GM12891 (cell line): ENCODE results near the gene ABCB7.
"Not testable (repeated sequence)": the region's sequence is repeated elsewhere in the genome, so short reads cannot be mapped to it uniquely, and the experiment has no call there.

Source experiments
- DNase-seq: peaks from one replicate; pipeline ENCODE4 v3.0.0; 2011; ENCODE audit warnings: low spot score; ENCODE audit not compliant: insufficient read length
- FAIRE-seq: peaks from 2 replicates; lab custom pipeline; 2011; peaks lifted over from hg19 to GRCh38; lab: Jason Lieb, UNC
- PAX5 ChIP-seq: IDR thresholded peaks from 2 replicates; pipeline ENCODE4 v1.6.1; 2011; ENCODE audit warnings: low read length, moderate library complexity, mild to moderate bottlenecking; ENCODE audit not compliant: insufficient read depth, severe bottlenecking
- POLR2A ChIP-seq: IDR thresholded peaks from 2 replicates; pipeline ENCODE4 v1.6.1; 2011; ENCODE audit warnings: low read depth, low read length, control low read depth
- POLR2AphosphoS5 ChIP-seq: IDR thresholded peaks from 2 replicates; pipeline ENCODE4 v1.6.1; 2011; ENCODE audit warnings: low read depth, low read length, control low read depth
- POU2F2 ChIP-seq: IDR thresholded peaks from 2 replicates; pipeline ENCODE4 v1.6.1; 2011; ENCODE audit warnings: low read depth, mild to moderate bottlenecking, control low read depth, low read length, moderate library complexity
- SPI1 ChIP-seq: IDR thresholded peaks from 2 replicates; pipeline ENCODE4 v1.6.1; 2011; ENCODE audit warnings: low read depth, low read length, control low read depth
- TAF1 ChIP-seq: IDR thresholded peaks from 2 replicates; pipeline ENCODE4 v1.6.1; 2011; ENCODE audit warnings: low read depth, low read length, control low read depth

Gene ABCB7

GRCh38 chrX:75106772-75107171 is 49.3 kb downstream of the ABCB7 start:
- TF ChIP-seq POLR2AphosphoS5, result no peak
- TF ChIP-seq TAF1, result no peak
- TF ChIP-seq SPI1, result no peak
- no peak for TF ChIP-seq PAX5
- no peak for TF ChIP-seq POU2F2
- DNase-seq (no peak), FAIRE-seq (no peak)

GRCh38 chrX:75096331-75096730 is 59.8 kb downstream of the ABCB7 start:
- TF ChIP-seq POU2F2 (no peak), TAF1 (no peak), PAX5 (no peak), POLR2AphosphoS5 (no peak), SPI1 (no peak), POLR2A (no peak)
- FAIRE-seq, result no peak
- DNase-seq, result no peak

GRCh38 chrX:75086731-75087195 is 69.3 kb downstream of the ABCB7 start:
- DNase-seq (no peak), FAIRE-seq (no peak)
- TF ChIP-seq POLR2A (no peak), POU2F2 (no peak), PAX5 (no peak), SPI1 (no peak), TAF1 (no peak), POLR2AphosphoS5 (no peak)

GRCh38 chrX:75084757-75085156 is 71.3 kb downstream of the ABCB7 start:
- no peak for TF ChIP-seq POLR2AphosphoS5
- FAIRE-seq (no peak), DNase-seq (no peak)

GRCh38 chrX:75076429-75076828 is 79.7 kb downstream of the ABCB7 start:
- TF ChIP-seq POLR2A, result no peak
- no peak for TF ChIP-seq POU2F2
- no peak for TF ChIP-seq TAF1
- TF ChIP-seq PAX5, result no peak
- no peak for TF ChIP-seq POLR2AphosphoS5
- no peak for TF ChIP-seq SPI1
- FAIRE-seq (no peak), DNase-seq (no peak)

GRCh38 chrX:75074475-75074874 is 81.6 kb downstream of the ABCB7 start:
- TF ChIP-seq SPI1, result no peak
- no peak for TF ChIP-seq POU2F2
- no peak for TF ChIP-seq POLR2A
- no peak for TF ChIP-seq PAX5
- FAIRE-seq, result peak; percentile 74
- DNase-seq, result no peak

GRCh38 chrX:75071334-75071733 is 84.7 kb downstream of the ABCB7 start:
- TF ChIP-seq POU2F2 (no peak), POLR2A (no peak), TAF1 (no peak), POLR2AphosphoS5 (no peak)
- DNase-seq (no peak), FAIRE-seq (no peak)

GRCh38 chrX:75067931-75068330 is 88.2 kb downstream of the ABCB7 start:
- no peak for TF ChIP-seq PAX5
- TF ChIP-seq SPI1, result no peak
- TF ChIP-seq POLR2AphosphoS5, result no peak
- no peak for TF ChIP-seq TAF1
- TF ChIP-seq POU2F2, result no peak
- TF ChIP-seq POLR2A, result no peak
- DNase-seq (no peak), FAIRE-seq (no peak)

GRCh38 chrX:75061701-75062100 is 94.4 kb downstream of the ABCB7 start:
- no peak for TF ChIP-seq PAX5
- DNase-seq, result no peak
- no peak for FAIRE-seq

- TF ChIP-seq POLR2AphosphoS5 (no peak), TAF1 (no peak), SPI1 (no peak), POLR2A (no peak), PAX5 (no peak), POU2F2 (no peak)
- FAIRE-seq, result no peak
- no peak for DNase-seq
Measured at GRCh38 chrX:75051047-75051446, 105.0 kb downstream of the ABCB7 start.

- FAIRE-seq (no peak), DNase-seq (no peak)
- TF ChIP-seq POLR2A (no peak), TAF1 (no peak), PAX5 (no peak), SPI1 (no peak), POU2F2 (no peak), POLR2AphosphoS5 (no peak)
Measured at GRCh38 chrX:75045369-75045768, 110.7 kb downstream of the ABCB7 start.

GRCh38 chrX:75044142-75044541 is 111.9 kb downstream of the ABCB7 start:
- FAIRE-seq, DNase-seq: not testable (repeated sequence)
